Measurements from ENCODE around the gene TMEM9B. TPM values are rescaled to one million over a fixed set of nuclear protein-coding genes. Genes with fewer than 3 reads are reported as not detected.

TMEM9B gene
- total and polyA plus RNA-seq, 9 of the 15 experiments (the other 6 are each of a cell fraction or from before 2014, with no cell fraction given) = 7.7 to 20.0 (median 14.0) TPM

- intact Hi-C loops (cut with micrococcal nuclease) = loop anchor here (1.0 to 5.0 kb wide), 3 partner anchors 45 to 223 kb away; no protein-coding TSS in a partner anchor
- no peak overlapping the region for H2AFZ ChIP-seq (ENCODE audit: low read depth, low read length)
- H3K36me3 ChIP-seq (ENCODE audit: control insufficient read depth, insufficient read depth, low read length) = peaks cover 44% of the 10 kb centered on the region
- peaks cover 15 to 27% of the 10 kb centered on the region in 2 experiments for H3K4me1 ChIP-seq (replicated peaks in 1 of 2; ENCODE audit: control insufficient read depth in 2 of 2, insufficient read depth in 2 of 2, low read length in 2 of 2)
- no peaks in the 10 kb centered on the region for H4K20me1 ChIP-seq (replicated peaks; ENCODE audit: control insufficient read depth, insufficient read depth, low read length)
- no peak overlapping the region for H3K4me3 ChIP-seq
- H3K4me2 ChIP-seq (ENCODE audit: insufficient read depth, low read length) = peak overlapping the region; percentile 56; the same call in 1 of the 2 replicates
- H3K9me3 ChIP-seq (replicated peaks; ENCODE audit: control insufficient read depth, insufficient read depth, low read depth, low read length) = no peaks in the 10 kb centered on the region; the same call in 1 of the 2 replicates
- peaks cover 19% of the 10 kb centered on the region for H3K79me2 ChIP-seq (ENCODE audit: control insufficient read depth, insufficient read depth, low read length)
- no peak overlapping the region; the same call in 2 of the 3 replicates for H3K27ac ChIP-seq (ENCODE audit: extremely low read depth, low read depth, low read length)
- POLR2A ChIA-PET = interaction anchor here (0.6 kb wide), 1 partner anchor 9 kb away, joined by 3 read pairs; no protein-coding TSS in a partner anchor
- no TSS peak for BruUV-seq (replicated peaks)
- no peak for TF ChIP-seq TCF7 (IDR thresholded peaks at IDR 0.05; ENCODE audit: borderline replicate concordance)
- TF ChIP-seq, protein P1, sequence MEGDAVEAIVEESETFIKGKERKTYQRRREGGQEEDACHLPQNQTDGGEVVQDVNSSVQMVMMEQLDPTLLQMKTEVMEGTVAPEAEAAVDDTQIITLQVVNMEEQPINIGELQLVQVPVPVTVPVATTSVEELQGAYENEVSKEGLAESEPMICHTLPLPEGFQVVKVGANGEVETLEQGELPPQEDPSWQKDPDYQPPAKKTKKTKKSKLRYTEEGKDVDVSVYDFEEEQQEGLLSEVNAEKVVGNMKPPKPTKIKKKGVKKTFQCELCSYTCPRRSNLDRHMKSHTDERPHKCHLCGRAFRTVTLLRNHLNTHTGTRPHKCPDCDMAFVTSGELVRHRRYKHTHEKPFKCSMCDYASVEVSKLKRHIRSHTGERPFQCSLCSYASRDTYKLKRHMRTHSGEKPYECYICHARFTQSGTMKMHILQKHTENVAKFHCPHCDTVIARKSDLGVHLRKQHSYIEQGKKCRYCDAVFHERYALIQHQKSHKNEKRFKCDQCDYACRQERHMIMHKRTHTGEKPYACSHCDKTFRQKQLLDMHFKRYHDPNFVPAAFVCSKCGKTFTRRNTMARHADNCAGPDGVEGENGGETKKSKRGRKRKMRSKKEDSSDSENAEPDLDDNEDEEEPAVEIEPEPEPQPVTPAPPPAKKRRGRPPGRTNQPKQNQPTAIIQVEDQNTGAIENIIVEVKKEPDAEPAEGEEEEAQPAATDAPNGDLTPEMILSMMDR (IDR thresholded peaks at IDR 0.05 in 2 of 3, conservative IDR thresholded peaks at IDR 0.05 in 1 of 3; ENCODE audit: insufficient read depth in 2 of 3, low read depth in 1 of 3, low read length in 3 of 3) = 0 out of 6 replicates have a peak, but pooled peaks of 1 of the 3 experiments have one; percentile 8
- 85% methylated on average over 4 of the region's 4 CpGs for WGBS (ENCODE audit: insufficient coverage, low coverage, missing lambda C conversion rate)
- ATAC-seq (no peak), FAIRE-seq (no peak), DNase-seq (ENCODE audit: extremely low read depth in 1 of 4, low spot score in 3 of 4) (no peak)
- no peak overlapping the region; a peak in 1 of 4 replicates for H3K9ac ChIP-seq (ENCODE audit: insufficient read depth in 1 of 2, low read depth in 2 of 2, low read length in 2 of 2)
- in situ Hi-C loops (cut with MboI) = no loop called here
- H3K9me1 ChIP-seq (ENCODE audit: control insufficient read depth, insufficient read depth, low read length) = no peaks in the 10 kb centered on the region
- CTCF ChIA-PET (ENCODE audit: low intra/inter-chr PET ratio) = no interaction called here
- H3K27me3 ChIP-seq (ENCODE audit: control insufficient read depth in 2 of 2, insufficient read depth in 2 of 2, low read length in 2 of 2) = no peaks in the 10 kb centered on the region
Measured at GRCh38 chr11:8914661-8915018, 49.6 kb downstream of the TMEM9B start.

All from K562 (cell line).